Skin of body (tissue), 2 donors: ENCODE measurements around the gene RNH1. TPM values are rescaled to one million over a fixed set of nuclear protein-coding genes. Genes with fewer than 3 reads are reported as not detected.

Experiments
- DNase-seq: peaks from one replicate; lab custom pipeline; 2025; lab: John Stamatoyannopoulos, UW
- total RNA-seq: library from RNA; depleted of rRNA; stranded (reverse); fragments of >200 nt; gene quantifications from one replicate; pipeline ENCODE4 v1.2.3, GENCODE V29; 2014

Gene RNH1
- total RNA-seq, 1 donor from 2014 or later = 83.8 TPM

DNA sequence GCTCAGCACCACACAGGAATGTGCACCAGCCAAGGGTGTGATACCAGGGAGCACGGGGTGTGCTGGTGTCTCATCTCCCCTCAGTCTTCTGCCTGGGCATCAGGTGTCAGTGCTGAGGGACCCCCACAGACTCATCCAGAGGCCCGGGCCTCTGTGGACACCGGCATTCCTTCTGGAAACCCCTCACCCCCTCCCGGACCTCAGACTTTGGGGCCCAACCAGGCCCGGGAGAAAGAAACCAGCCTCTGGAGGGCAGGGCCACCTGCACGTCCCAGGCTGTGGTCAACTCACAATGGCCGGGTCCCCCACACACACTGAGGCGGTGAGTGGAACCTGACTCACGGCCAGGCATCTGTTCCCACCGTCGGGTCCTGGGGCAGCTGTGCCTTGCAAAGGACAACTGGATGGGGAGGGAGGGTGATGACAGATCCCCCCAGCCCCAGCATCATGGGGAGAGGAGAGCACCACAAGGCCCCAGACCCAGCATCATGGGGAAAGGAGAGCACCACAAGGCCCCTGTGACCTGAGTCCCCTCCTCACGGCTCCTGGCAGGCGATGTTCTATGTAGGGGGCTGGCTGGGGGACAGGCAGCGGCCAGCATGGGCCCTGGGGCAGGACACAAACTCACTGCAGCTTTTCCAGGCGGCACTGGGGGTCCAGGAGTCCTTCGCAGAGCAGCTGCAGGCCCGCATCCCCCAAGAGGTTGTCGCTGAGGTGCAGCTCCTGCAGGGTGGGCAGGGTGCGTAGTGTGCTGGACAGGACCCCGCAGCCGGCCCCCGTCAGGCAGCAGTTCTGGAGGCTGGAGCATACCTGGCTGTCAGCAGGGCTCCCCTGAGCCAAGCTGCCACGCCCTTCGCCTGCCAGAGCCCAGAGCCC, 7.6 kb downstream of the RNH1 start:
- DNase-seq = no peak

DNA sequence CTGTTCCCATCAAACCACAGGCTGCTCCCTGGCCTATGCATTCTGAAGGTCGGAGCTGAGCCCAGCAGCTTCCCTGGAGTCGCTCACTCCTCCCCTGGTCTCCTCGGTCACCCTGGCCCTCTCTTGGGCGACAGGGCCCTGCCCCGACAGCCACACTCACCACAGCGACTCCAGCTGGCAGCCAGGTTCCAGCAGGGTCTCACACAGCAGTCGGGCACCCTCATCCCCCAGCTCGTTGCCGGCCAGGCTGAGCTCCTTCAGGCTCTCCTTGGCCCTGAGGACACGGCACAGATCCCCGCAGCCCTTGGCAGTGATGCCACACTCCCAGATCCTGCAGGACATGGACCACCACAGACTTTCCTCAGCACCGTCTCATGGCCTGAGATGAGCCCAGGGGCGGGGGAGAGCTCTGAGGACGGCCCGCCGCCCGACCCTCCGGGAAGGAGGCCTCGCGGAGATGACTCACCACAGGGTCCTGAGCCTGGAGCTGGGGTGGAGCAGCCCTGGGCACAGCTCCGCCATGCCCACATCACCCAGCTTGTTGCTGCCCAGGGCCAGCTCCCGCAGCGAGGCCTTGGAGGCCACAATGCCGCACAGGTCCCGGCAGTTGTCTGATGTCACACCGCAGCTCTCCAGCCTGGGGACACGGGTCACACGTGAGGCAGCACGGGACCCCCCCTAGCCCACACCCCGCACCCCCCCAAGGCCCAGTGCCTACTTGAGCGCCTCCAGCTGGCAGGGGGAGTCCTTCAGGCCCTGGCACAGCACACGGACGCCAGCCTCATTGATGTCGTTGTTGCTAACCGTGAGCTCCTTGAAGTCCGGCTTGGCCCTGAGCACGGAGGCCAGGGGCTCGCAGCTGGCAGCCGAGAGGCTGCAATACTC, 8.5 kb downstream of the RNH1 start:
- no peak for DNase-seq

DNA sequence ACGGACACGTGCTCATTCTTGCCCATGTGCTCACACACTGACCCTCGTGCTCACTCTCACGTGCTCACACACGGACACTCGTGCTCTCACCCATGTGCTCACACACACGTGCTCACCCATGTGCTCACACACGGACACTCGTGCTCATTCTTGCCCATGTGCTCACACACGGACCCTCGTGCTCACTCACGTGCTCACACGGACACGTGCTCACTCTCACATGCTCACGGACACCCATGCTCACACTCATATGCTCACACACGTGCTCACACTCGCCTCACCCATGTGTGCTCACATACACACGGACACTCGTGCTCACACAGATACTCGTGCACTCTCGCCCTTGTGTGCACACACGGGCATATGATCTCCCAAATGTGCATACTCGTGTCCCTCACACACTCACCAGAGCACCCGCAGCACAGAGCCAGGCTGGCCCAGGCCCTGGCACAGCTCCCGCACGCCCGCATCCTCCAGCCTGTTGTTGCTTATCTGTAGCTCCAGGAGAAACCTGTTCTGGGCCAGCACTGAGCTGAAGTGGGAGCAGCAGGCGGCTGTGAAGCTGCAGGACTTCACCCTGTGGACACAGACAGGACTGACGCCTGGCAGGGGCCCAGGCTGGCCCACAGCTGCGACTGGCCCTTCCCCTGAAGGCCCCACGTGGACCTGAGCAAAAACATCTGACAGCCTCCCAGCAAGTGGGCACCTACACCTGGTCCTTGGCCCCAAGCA, 9.3 kb downstream of the RNH1 start:
- DNase-seq = no peak

GRCh38 chr11:496834-497564, 10.0 kb downstream of the RNH1 start:
- DNase-seq = no peak

GRCh38 chr11:495537-495931, 11.5 kb downstream of the RNH1 start:
- DNase-seq = no peak

- DNase-seq = no peak
Measured at GRCh38 chr11:494761-495536, 12.1 kb downstream of the RNH1 start.

- no peak for DNase-seq
Measured at GRCh38 chr11:492427-493226, 14.4 kb downstream of the RNH1 start.

DNA sequence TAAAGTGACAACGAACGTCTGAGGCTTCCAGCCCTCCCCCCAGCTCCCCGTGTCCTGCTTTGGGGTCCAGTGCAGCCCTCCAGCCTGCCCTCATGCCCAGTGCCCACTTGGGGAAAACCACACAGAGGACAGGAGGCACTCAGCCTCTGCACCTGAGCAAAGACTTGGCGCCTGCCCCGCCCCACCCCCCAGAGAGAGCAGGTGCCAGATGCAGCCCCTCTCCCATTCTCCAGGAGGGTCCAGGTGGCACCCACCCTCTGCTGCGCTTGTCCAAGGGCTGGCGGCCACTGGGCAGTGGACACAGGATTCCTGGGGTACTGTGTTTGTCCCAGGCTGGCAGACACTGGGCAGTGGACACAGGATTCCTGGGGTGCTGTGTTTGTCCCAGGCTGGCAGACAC, 15.7 kb downstream of the RNH1 start:
- no peak for DNase-seq

DNA sequence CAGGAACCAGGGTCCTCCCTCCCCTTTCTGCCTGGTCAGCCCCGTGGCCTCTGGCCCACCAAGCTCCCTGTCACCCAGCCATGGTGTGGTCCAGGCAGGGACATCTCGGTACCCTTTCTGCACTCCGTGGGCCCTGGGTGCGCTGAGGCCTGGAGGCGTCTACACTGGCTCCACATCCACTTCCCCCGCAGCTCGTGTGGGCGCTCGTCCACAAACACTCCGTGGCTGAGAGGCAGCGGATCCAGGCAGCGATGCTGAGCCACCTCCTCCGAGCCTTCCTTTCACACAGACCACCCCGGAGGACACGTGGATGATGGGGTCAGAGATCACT, 16.1 kb downstream of the RNH1 start:
- DNase-seq = no peak

GRCh38 chr11:490186-490929, 16.7 kb downstream of the RNH1 start:
- DNase-seq = no peak

DNA sequence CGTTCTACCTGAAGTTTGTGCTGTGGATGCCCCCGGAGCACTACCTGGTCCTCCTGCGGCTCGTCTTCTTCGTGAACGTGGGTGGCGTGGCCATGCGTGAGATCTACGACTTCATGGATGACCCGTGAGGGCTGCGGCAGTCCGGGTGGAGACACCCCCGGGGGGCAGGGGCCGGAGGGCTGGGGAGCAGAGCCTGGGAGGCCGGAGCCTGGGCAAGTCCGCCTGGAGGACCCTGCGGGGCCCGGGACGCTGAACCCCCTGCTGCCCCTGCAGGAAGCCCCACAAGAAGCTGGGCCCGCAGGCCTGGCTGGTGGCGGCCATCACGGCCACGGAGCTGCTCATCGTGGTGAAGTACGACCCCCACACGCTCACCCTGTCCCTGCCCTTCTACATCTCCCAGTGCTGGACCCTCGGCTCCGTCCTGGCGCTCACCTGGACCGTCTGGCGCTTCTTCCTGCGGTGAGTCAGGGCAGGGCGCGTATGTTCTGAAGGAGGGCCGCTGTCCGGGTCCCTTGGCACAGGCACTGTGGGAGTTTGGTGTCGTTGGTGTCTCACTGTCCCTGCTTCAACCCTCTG, 17.3 kb downstream of the RNH1 start:
- DNase-seq = no peak

DNA sequence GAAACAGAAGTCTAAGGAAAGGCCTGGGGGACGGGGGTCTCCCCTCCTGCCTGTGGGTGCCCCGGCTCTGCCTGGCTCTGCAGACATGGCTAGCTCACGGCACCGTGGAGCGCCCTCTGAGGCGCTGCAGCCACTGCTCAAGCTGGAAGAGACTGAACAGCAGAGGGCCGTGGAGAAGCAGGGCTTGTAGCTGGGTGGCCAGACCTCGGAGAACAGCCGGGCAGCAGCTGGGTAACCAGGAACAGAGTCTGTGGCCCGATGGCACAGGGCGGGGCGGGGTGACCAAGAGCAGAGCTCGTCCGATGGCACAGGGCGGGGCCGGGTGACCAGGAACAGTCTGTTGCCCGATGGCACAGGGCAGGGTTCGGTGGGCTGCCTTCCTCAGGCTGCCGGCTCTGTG, 18.1 kb downstream of the RNH1 start:
- no peak for DNase-seq

DNA sequence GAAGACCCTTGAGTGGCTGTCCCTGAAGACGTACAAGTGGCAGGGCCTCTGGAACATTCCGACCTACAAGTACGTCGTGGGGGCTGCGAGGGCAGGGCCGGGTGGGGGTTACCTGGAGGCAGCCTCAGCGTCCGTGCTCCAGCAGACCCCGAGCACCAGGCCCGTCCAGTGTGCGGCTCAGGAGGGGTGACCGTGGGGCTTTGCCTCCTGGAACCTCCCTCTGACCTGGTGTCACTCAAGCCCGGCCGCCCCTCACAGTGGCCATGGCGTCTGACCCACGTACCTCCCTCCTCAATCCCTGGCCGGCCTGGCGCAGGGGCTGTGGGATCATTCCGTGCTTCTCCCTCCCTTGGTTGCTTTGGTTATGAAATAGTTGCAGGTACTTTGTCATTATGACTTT, 18.5 kb downstream of the RNH1 start:
- no peak for DNase-seq

DNA sequence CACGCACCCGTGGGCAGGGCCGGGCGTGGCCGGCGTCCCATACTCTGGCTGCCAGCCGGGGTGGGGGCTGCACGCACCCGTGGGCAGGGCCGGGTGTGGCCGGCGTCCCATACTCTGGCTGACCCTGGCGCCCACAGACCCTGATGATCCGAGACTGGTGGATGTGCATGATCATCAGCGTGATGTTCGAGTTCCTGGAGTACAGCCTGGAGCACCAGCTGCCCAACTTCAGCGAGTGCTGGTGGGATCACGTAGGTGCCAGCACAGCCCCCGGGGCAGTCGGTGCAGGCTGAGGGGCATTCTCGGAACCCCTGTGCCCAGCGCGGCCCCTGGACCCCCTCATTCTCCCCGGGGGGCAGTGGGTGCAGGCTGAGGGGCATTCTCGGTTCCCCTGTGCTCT, 19.0 kb downstream of the RNH1 start:
- no peak for DNase-seq

GRCh38 chr11:487571-488021, 19.4 kb downstream of the RNH1 start:
- no peak for DNase-seq

- DNase-seq = no peak
Measured at GRCh38 chr11:486189-486588, 20.9 kb downstream of the RNH1 start.

GRCh38 chr11:484616-485015, 22.4 kb downstream of the RNH1 start:
- DNase-seq = no peak

- no peak for DNase-seq
Measured at GRCh38 chr11:479311-479710, 27.7 kb downstream of the RNH1 start.
